Activated T-cell treated with anti-CD3 and anti-CD28 coated beads, Interleukin-2, amount 50 U/mL, for 72 hours (primary cell): Measurements from ENCODE around the gene CACNA2D2. TPM values are rescaled to one million over a fixed set of nuclear protein-coding genes. Genes with fewer than 3 reads are reported as not detected.
"Not testable (repeated sequence)": the region's sequence is repeated elsewhere in the genome, so short reads cannot be mapped to it uniquely, and the experiment has no call there.

Experiments
- ATAC-seq, 2 donors: fragments of 150-1000 bp; cut with Tn5 transposase; replicated peaks in 1 of 2; 2 replicates each; pipeline ENCODE4 v1.10.0; 2021; ENCODE audit warnings: moderate library complexity in 2 of 2, mild to moderate bottlenecking in 1 of 2
- DNase-seq, 2 donors: peaks; one replicate each; pipeline ENCODE4 v3.0.0; 2021 to 2022; ENCODE audit warnings: mixed read lengths in 1 of 2
- H3K27ac Mint-ChIP-seq: one replicate; pipeline ENCODE4 v1.8.0; 2022; ENCODE audit warnings: mild to moderate bottlenecking, moderate library complexity, mixed read lengths
- H3K27me3 Mint-ChIP-seq: one replicate; pipeline ENCODE4 v1.8.0; 2022; ENCODE audit warnings: low read depth, mixed read lengths
- H3K36me3 Mint-ChIP-seq, 2 donors: one replicate each; pipeline ENCODE4 v1.8.0; 2022; ENCODE audit warnings: mixed read lengths in 2 of 2, mild to moderate bottlenecking in 1 of 2; ENCODE audit not compliant: insufficient read depth in 2 of 2
- H3K4me1 Mint-ChIP-seq: one replicate; pipeline ENCODE4 v1.8.0; 2022; ENCODE audit warnings: low read depth, mixed read lengths
- H3K4me3 Mint-ChIP-seq, 2 donors: one replicate each; pipeline ENCODE4 v1.8.0; 2022; ENCODE audit warnings: mild to moderate bottlenecking in 2 of 2, mixed read lengths in 2 of 2, moderate library complexity in 2 of 2
- H3K9me3 Mint-ChIP-seq, 2 donors: one replicate each; pipeline ENCODE4 v1.8.0; 2022; ENCODE audit warnings: mixed read lengths in 2 of 2
- total RNA-seq, 2 donors: library from RNA; stranded (reverse); gene quantifications; one replicate each; pipeline ENCODE4 v1.2.3, GENCODE V29; 2022

Gene CACNA2D2
- total RNA-seq, 2 donors from 2014 or later, result 3.3 to 5.4 TPM

- Mint-ChIP-seq H3K9me3 (no peaks in the 10 kb centered on the region), H3K27me3 (peaks cover 11% of the 10 kb centered on the region), H3K27ac (no peak overlapping the region), H3K4me1 (peaks cover 18% of the 10 kb centered on the region), H3K36me3 (no peaks in the 10 kb centered on the region), H3K4me3 (no peak overlapping the region)
- ATAC-seq (no peak), DNase-seq (no peak)
Measured at GRCh38 chr3:50521572-50521971, 18.1 kb upstream of the CACNA2D2 start.

GRCh38 chr3:50520849-50521248 is 17.4 kb upstream of the CACNA2D2 start:
- no peak overlapping the region for H3K4me3 Mint-ChIP-seq
- H3K27ac Mint-ChIP-seq, result no peak overlapping the region
- H3K36me3 Mint-ChIP-seq, result no peaks in the 10 kb centered on the region
- DNase-seq, result no peak
- H3K27me3 Mint-ChIP-seq, result peaks cover 14% of the 10 kb centered on the region
- ATAC-seq, result no peak
- peaks cover 17% of the 10 kb centered on the region for H3K4me1 Mint-ChIP-seq
- no peaks in the 10 kb centered on the region for H3K9me3 Mint-ChIP-seq

- Mint-ChIP-seq H3K27ac (no peak overlapping the region), H3K4me1 (peaks cover 12% of the 10 kb centered on the region), H3K4me3 (no peak overlapping the region), H3K27me3 (peaks cover 14% of the 10 kb centered on the region), H3K36me3 (no peaks in the 10 kb centered on the region), H3K9me3 (no peaks in the 10 kb centered on the region)
- DNase-seq (peak; percentile 77 to 82), ATAC-seq (peak; percentile 79 to 81)
Measured at GRCh38 chr3:50519471-50520089, 16.1 kb upstream of the CACNA2D2 start.

GRCh38 chr3:50518436-50518835 is 15.0 kb upstream of the CACNA2D2 start:
- no peak overlapping the region for H3K27ac Mint-ChIP-seq
- ATAC-seq (no peak), DNase-seq (no peak)
- peaks cover 12% of the 10 kb centered on the region for H3K4me1 Mint-ChIP-seq
- H3K9me3 Mint-ChIP-seq, result no peaks in the 10 kb centered on the region
- no peaks in the 10 kb centered on the region for H3K36me3 Mint-ChIP-seq
- no peak overlapping the region for H3K4me3 Mint-ChIP-seq
- peaks cover 14% of the 10 kb centered on the region for H3K27me3 Mint-ChIP-seq

GRCh38 chr3:50517721-50518206 is 14.3 kb upstream of the CACNA2D2 start:
- DNase-seq (no peak), ATAC-seq (no peak)
- peaks cover 14% of the 10 kb centered on the region for H3K27me3 Mint-ChIP-seq
- no peak overlapping the region for H3K4me3 Mint-ChIP-seq
- no peaks in the 10 kb centered on the region for H3K36me3 Mint-ChIP-seq
- H3K27ac Mint-ChIP-seq, result no peak overlapping the region
- no peaks in the 10 kb centered on the region for H3K9me3 Mint-ChIP-seq
- peaks cover 12% of the 10 kb centered on the region for H3K4me1 Mint-ChIP-seq

GRCh38 chr3:50516440-50516871 is 13.0 kb upstream of the CACNA2D2 start:
- no peak for ATAC-seq
- Mint-ChIP-seq H3K27me3 (peaks cover 14% of the 10 kb centered on the region), H3K4me3 (no peak overlapping the region), H3K27ac (no peak overlapping the region), H3K9me3 (no peaks in the 10 kb centered on the region), H3K4me1 (peaks cover 12% of the 10 kb centered on the region), H3K36me3 (no peaks in the 10 kb centered on the region)
- DNase-seq, result no peak

GRCh38 chr3:50515565-50516439 is 12.4 kb upstream of the CACNA2D2 start:
- H3K27ac Mint-ChIP-seq, result no peak overlapping the region
- no peak overlapping the region for H3K4me3 Mint-ChIP-seq
- DNase-seq (no peak), ATAC-seq (peak; percentile 33 to 45)
- H3K36me3 Mint-ChIP-seq, result no peaks in the 10 kb centered on the region
- peaks cover 12% of the 10 kb centered on the region for H3K4me1 Mint-ChIP-seq
- H3K9me3 Mint-ChIP-seq, result no peaks in the 10 kb centered on the region
- peaks cover 14% of the 10 kb centered on the region for H3K27me3 Mint-ChIP-seq

GRCh38 chr3:50512908-50513307 is 9.5 kb upstream of the CACNA2D2 start:
- not testable (repeated sequence) for DNase-seq, H3K9me3 Mint-ChIP-seq, H3K27me3 Mint-ChIP-seq, H3K36me3 Mint-ChIP-seq, H3K4me3 Mint-ChIP-seq, ATAC-seq, H3K27ac Mint-ChIP-seq
- H3K4me1 Mint-ChIP-seq, result peaks cover 12% of the 10 kb centered on the region

GRCh38 chr3:50512131-50512530 is 8.7 kb upstream of the CACNA2D2 start:
- H3K27ac Mint-ChIP-seq, result no peak overlapping the region
- no peak for DNase-seq
- no peak overlapping the region for H3K4me3 Mint-ChIP-seq
- peaks cover 7% of the 10 kb centered on the region for H3K27me3 Mint-ChIP-seq
- no peaks in the 10 kb centered on the region for H3K36me3 Mint-ChIP-seq
- H3K9me3 Mint-ChIP-seq, result no peaks in the 10 kb centered on the region
- ATAC-seq, result no peak
- H3K4me1 Mint-ChIP-seq, result peaks cover 12% of the 10 kb centered on the region

GRCh38 chr3:50510325-50510724 is 6.9 kb upstream of the CACNA2D2 start:
- no peak overlapping the region for H3K27ac Mint-ChIP-seq
- no peaks in the 10 kb centered on the region for H3K36me3 Mint-ChIP-seq
- DNase-seq, result no peak
- H3K4me3 Mint-ChIP-seq, result no peak overlapping the region
- H3K9me3 Mint-ChIP-seq, result no peaks in the 10 kb centered on the region
- no peak for ATAC-seq
- H3K27me3 Mint-ChIP-seq, result no peaks in the 10 kb centered on the region
- H3K4me1 Mint-ChIP-seq, result peaks cover 5% of the 10 kb centered on the region

GRCh38 chr3:50509715-50510114 is 6.3 kb upstream of the CACNA2D2 start:
- peaks cover under 1% of the 10 kb centered on the region for H3K27me3 Mint-ChIP-seq
- H3K36me3 Mint-ChIP-seq, result no peaks in the 10 kb centered on the region
- no peak for DNase-seq
- H3K4me1 Mint-ChIP-seq, result peaks cover 5% of the 10 kb centered on the region
- no peaks in the 10 kb centered on the region for H3K9me3 Mint-ChIP-seq
- H3K27ac Mint-ChIP-seq, result no peak overlapping the region
- no peak overlapping the region for H3K4me3 Mint-ChIP-seq
- no peak for ATAC-seq

GRCh38 chr3:50508821-50509220 is 5.4 kb upstream of the CACNA2D2 start:
- Mint-ChIP-seq H3K4me1 (peaks cover 5% of the 10 kb centered on the region), H3K27me3 (peaks cover 8% of the 10 kb centered on the region), H3K36me3 (no peaks in the 10 kb centered on the region), H3K9me3 (no peaks in the 10 kb centered on the region), H3K27ac (no peak overlapping the region), H3K4me3 (no peak overlapping the region)
- DNase-seq (no peak), ATAC-seq (no peak)

- no peak for DNase-seq
- no peaks in the 10 kb centered on the region for H3K9me3 Mint-ChIP-seq
- peaks cover 5% of the 10 kb centered on the region for H3K4me1 Mint-ChIP-seq
- ATAC-seq, result no peak
- H3K36me3 Mint-ChIP-seq, result no peaks in the 10 kb centered on the region
- peaks cover 24% of the 10 kb centered on the region for H3K27me3 Mint-ChIP-seq
- no peak overlapping the region for H3K4me3 Mint-ChIP-seq
- H3K27ac Mint-ChIP-seq, result no peak overlapping the region
Measured at GRCh38 chr3:50506169-50506568, 2.7 kb upstream of the CACNA2D2 start.
